HG03039 (cell line): Measurements from ENCODE around the gene CD300C.
"Not testable (repeated sequence)": the region's sequence is repeated elsewhere in the genome, so short reads cannot be mapped to it uniquely, and the experiment has no call there.

Experiments used
- ATAC-seq: cut with Tn5 transposase; IDR thresholded peaks from one replicate; pipeline ENCODE4 v1.9.1; 2021; ENCODE audit warnings: mild to moderate bottlenecking, moderate library complexity; ENCODE audit not compliant: unreplicated experiment

The CD300C gene

GRCh38 chr17:74514632-74515334, 31.1 kb downstream of the CD300C start:
- ATAC-seq, result no peak

- ATAC-seq, result no peak
Measured at GRCh38 chr17:74513987-74514631, 31.8 kb downstream of the CD300C start.

- no peak for ATAC-seq
Measured at GRCh38 chr17:74512624-74513091, 33.3 kb downstream of the CD300C start.

- ATAC-seq, result no peak
Measured at GRCh38 chr17:74512036-74512435, 33.9 kb downstream of the CD300C start.

- ATAC-seq, result no peak
Measured at GRCh38 chr17:74508156-74508555, 37.8 kb downstream of the CD300C start.

- not testable (repeated sequence) for ATAC-seq
Measured at GRCh38 chr17:74503949-74504348, 42.0 kb downstream of the CD300C start.

GRCh38 chr17:74502861-74503260, 43.1 kb downstream of the CD300C start:
- no peak for ATAC-seq

- no peak for ATAC-seq
Measured at GRCh38 chr17:74499992-74500391, 45.9 kb downstream of the CD300C start.

GRCh38 chr17:74497471-74497870, 48.4 kb downstream of the CD300C start:
- no peak for ATAC-seq

GRCh38 chr17:74493331-74493833, 52.5 kb downstream of the CD300C start:
- ATAC-seq, result no peak

GRCh38 chr17:74491626-74492025, 54.3 kb downstream of the CD300C start:
- ATAC-seq, result no peak
